HCT116 (cell line): ENCODE data around the gene NUTM2F. TPM values are rescaled to one million over a fixed set of nuclear protein-coding genes. Genes with fewer than 3 reads are reported as not detected.
"Not testable (repeated sequence)": the region's sequence is repeated elsewhere in the genome, so short reads cannot be mapped to it uniquely, and the experiment has no call there.

ENCODE experiments used
- ATAC-seq: fragments of 200-7000 bp; cut with Tn5 transposase; 2 replicates; pipeline ENCODE4 v1.9.1; 2020; ENCODE audit warnings: mild to moderate bottlenecking, moderate library complexity
- BruUV-seq: library from RNA; stranded (reverse); fragments of 400-500 nt; replicated peaks from 2 replicates; lab custom pipeline; 2021; lab: Mats Ljungman, UMichigan
- CTCF ChIA-PET: fragments of 300-600 bp; sonication (Branson Sonifier 250); formaldehyde crosslinking; loops from one replicate; lab custom pipeline; 2021; ENCODE audit warnings: antibody characterized with exemption; lab: Charles Lee
- POLR2A ChIA-PET: fragments of 300-600, 350-600 bp; sonication (Branson Sonifier 250); formaldehyde crosslinking; loops from one replicate; lab custom pipeline; 2021; ENCODE audit warnings: antibody characterized with exemption; lab: Charles Lee
- RAD21 ChIA-PET, 2 experiments: fragments of 300-600 bp; sonication (Branson Sonifier 250); formaldehyde crosslinking; loops; one replicate each; lab custom pipeline; 2023; ENCODE audit warnings: low total read pairs in 2 of 2; ENCODE audit not compliant: uncharacterized antibody in 2 of 2, unreplicated experiment in 2 of 2, low non-redundant PET in 1 of 2; lab: Charles Lee
- DNase-seq: peaks from one replicate; pipeline ENCODE4 v3.0.0-alpha.2; 2010; ENCODE audit warnings: low read depth, low spot score
- H2AFZ ChIP-seq: fragments of 200-600 bp; shearing (Covaris generic), sonication (generic); 2 replicates; pipeline ENCODE4 v1.6.1; 2017; ENCODE audit warnings: low read depth, mixed run types, mixed read lengths, antibody characterized with exemption, low read length; ENCODE audit not compliant: poor library complexity, severe bottlenecking
- H3K27ac ChIP-seq: 2 replicates; pipeline ENCODE4 v1.5.1; 2012; ENCODE audit warnings: low read depth, low read length
- H3K27me3 ChIP-seq: fragments of 200-600 bp; sonication (generic); 2 replicates; pipeline ENCODE4 v1.6.1; 2016; ENCODE audit warnings: mixed run types, low read length, mixed read lengths; ENCODE audit not compliant: insufficient read depth
- H3K36me3 ChIP-seq, 2 experiments: fragments of 200-500 bp in 1 of 2; fragments of 200-600 bp in 1 of 2; sonication (Bioruptor generic) in 1 of 2; sonication (generic) in 1 of 2; 2 replicates each; pipeline versions ENCODE4 v1.5.1 to v1.6.1; 2014 to 2016; ENCODE audit warnings: low read length in 2 of 2, inconsistent platforms in 1 of 2, mixed read lengths in 1 of 2, mixed run types in 1 of 2; ENCODE audit not compliant: insufficient read depth in 2 of 2, control insufficient read depth in 1 of 2
- H3K4me1 ChIP-seq, 2 experiments: fragments of 200-600 bp in 1 of 2; sonication (generic) in 1 of 2; 2 replicates each; pipeline versions ENCODE4 v1.5.1 to v1.6.1; 2012 to 2017; ENCODE audit warnings: low read length in 2 of 2, inconsistent platforms in 1 of 2, mild to moderate bottlenecking in 1 of 2, mixed read lengths in 1 of 2, mixed run types in 1 of 2, moderate library complexity in 1 of 2; ENCODE audit not compliant: insufficient read depth in 2 of 2, control insufficient read depth in 1 of 2
- H3K4me2 ChIP-seq: fragments of 200-600 bp; sonication (generic); 2 replicates; pipeline ENCODE4 v1.6.1; 2017; ENCODE audit warnings: mixed run types, low read length, mixed read lengths
- H3K4me3 ChIP-seq, 2 experiments: fragments of 200-600 bp in 1 of 2; sonication (generic) in 1 of 2; replicated peaks in 1 of 2; 2 replicates each; pipeline ENCODE4 v1.5.1; 2011 to 2016; ENCODE audit warnings: low read length in 2 of 2, control low read depth in 1 of 2, low read depth in 1 of 2, mild to moderate bottlenecking in 1 of 2, mixed read lengths in 1 of 2, mixed run types in 1 of 2
- H3K79me2 ChIP-seq: fragments of 200-600 bp; sonication (generic); 2 replicates; pipeline ENCODE4 v1.6.1; 2017; ENCODE audit warnings: mild to moderate bottlenecking, mixed run types, low read length, moderate library complexity, mixed read lengths; ENCODE audit not compliant: insufficient read depth
- H3K9ac ChIP-seq: fragments of 200-600 bp; sonication (generic); 2 replicates; pipeline ENCODE4 v1.6.1; 2016; ENCODE audit warnings: low read length, mixed read lengths
- H3K9me2 ChIP-seq: fragments of 200-600 bp; sonication (generic), shearing (Covaris generic); 2 replicates; pipeline ENCODE4 v1.6.1; 2017; ENCODE audit warnings: mixed run types, mild to moderate bottlenecking, moderate library complexity; ENCODE audit not compliant: insufficient read depth
- H3K9me3 ChIP-seq, 2 experiments: fragments of 200-500 bp in 1 of 2; fragments of 200-600 bp in 1 of 2; sonication (Bioruptor generic) in 1 of 2; sonication (generic) in 1 of 2; 2 replicates each; pipeline ENCODE4 v1.6.1; 2014 to 2017; ENCODE audit warnings: low read length in 2 of 2, mixed read lengths in 2 of 2, inconsistent platforms in 1 of 2, low read depth in 1 of 2, mild to moderate bottlenecking in 1 of 2, mixed run types in 1 of 2, moderate library complexity in 1 of 2; ENCODE audit not compliant: control insufficient read depth in 1 of 2, insufficient read depth in 1 of 2
- H4K20me1 ChIP-seq: fragments of 200-600 bp; sonication (generic), shearing (Covaris generic); 2 replicates; pipeline ENCODE4 v1.6.1; 2017; ENCODE audit warnings: mixed run types, mild to moderate bottlenecking, moderate library complexity; ENCODE audit not compliant: insufficient read depth
- CBX3 ChIP-seq: IDR thresholded peaks from 2 replicates; pipeline ENCODE4 v1.6.1; 2012; ENCODE audit warnings: low read depth
- CTCF ChIP-seq, 3 experiments: fragments of 200-600 bp in 1 of 3; sonication (generic) in 1 of 3; IDR thresholded peaks in 2 of 3; conservative IDR thresholded peaks in 1 of 3; 2 replicates each; pipeline ENCODE4 v1.5.1; 2012 to 2017; ENCODE audit warnings: low read depth in 2 of 3, low read length in 2 of 3, antibody characterized with exemption in 1 of 3, borderline replicate concordance in 1 of 3, control low read depth in 1 of 3, mild to moderate bottlenecking in 1 of 3, mixed read lengths in 1 of 3, mixed run types in 1 of 3, moderate library complexity in 1 of 3; ENCODE audit not compliant: insufficient read depth in 1 of 3
- EGR1 ChIP-seq: IDR thresholded peaks from 2 replicates; pipeline ENCODE4 v1.6.1; 2012; ENCODE audit warnings: low read depth
- EZH2 ChIP-seq: fragments of 200-600 bp; sonication (generic); IDR thresholded peaks from 2 replicates; pipeline ENCODE4 v1.6.1; 2017; ENCODE audit warnings: antibody characterized with exemption, mixed run types
- intact Hi-C: fragments of 100-400 bp; cut with micrococcal nuclease; formaldehyde crosslinking; loops from 2 replicates; pipeline ENCODE4 v1.10.0; 2022
- total RNA-seq: library from RNA; stranded (reverse); gene quantifications from one replicate; pipeline ENCODE4 v1.2.1, GENCODE V29; 2021; ENCODE audit not compliant: unreplicated experiment

The NUTM2F gene
- total RNA-seq, 1 experiment from 2014 or later = not detected

- RAD21 ChIA-PET, H3K4me2 ChIP-seq, DNase-seq, POLR2A ChIA-PET, H3K9ac ChIP-seq, H3K4me1 ChIP-seq, ATAC-seq, H4K20me1 ChIP-seq, H2AFZ ChIP-seq, H3K4me3 ChIP-seq, BruUV-seq, intact Hi-C loops, H3K9me3 ChIP-seq, H3K27ac ChIP-seq, H3K27me3 ChIP-seq, H3K9me2 ChIP-seq, CTCF ChIA-PET: not testable (repeated sequence)
- peaks cover 0 to 29% of the 10 kb centered on the region in 2 experiments; a peak in 2 of 4 replicates for H3K36me3 ChIP-seq
- H3K79me2 ChIP-seq = peaks cover 31% of the 10 kb centered on the region
These were observed 51.4 kb downstream of the NUTM2F start for GRCh38 chr9:94277029-94277428.

- POLR2A ChIA-PET = no interaction called here
These were observed 58.4 kb downstream of the NUTM2F start for GRCh38 chr9:94270009-94270408.

More at GRCh38 chr9:94270009-94270408, 58.4 kb downstream of the NUTM2F start:
- ChIA-PET RAD21 (no interaction called here), CTCF (no interaction called here)
- Histone ChIP-seq H3K4me3 (no peak overlapping the region), H3K4me2 (no peak overlapping the region), H3K9ac (no peak overlapping the region), H2AFZ (no peak overlapping the region), H3K9me3 (no peaks in the 10 kb centered on the region), H3K9me2 (no peaks in the 10 kb centered on the region), H3K27me3 (no peaks in the 10 kb centered on the region), H3K36me3 (no peaks in the 10 kb centered on the region), H4K20me1 (no peaks in the 10 kb centered on the region), H3K4me1 (peaks cover 0 to 2% of the 10 kb centered on the region in 2 experiments; a peak in 1 of 4 replicates), H3K79me2 (peaks cover 48% of the 10 kb centered on the region), H3K27ac (no peak overlapping the region)
- ATAC-seq (no peak), DNase-seq (no peak)
- intact Hi-C loops = no loop called here
- BruUV-seq = no TSS peak
- TF ChIP-seq EGR1 (no peak), CTCF (IDR thresholded peaks at IDR 0.05 in 2 of 3, conservative IDR thresholded peaks at IDR 0.05 in 1 of 3; ENCODE audit: borderline replicate concordance in 1 of 3, insufficient read depth in 1 of 3, low read depth in 2 of 3, low read length in 2 of 3) (no peak), CBX3 (no peak), EZH2 (no peak)
